Fibroblast of lung (primary cell): ENCODE data around the gene DCPS. TPM values are rescaled to one million over a fixed set of nuclear protein-coding genes. Genes with fewer than 3 reads are reported as not detected.

Experiments
- DNase-seq, 2 donors: peaks; one replicate each; pipeline versions ENCODE4 v3.0.0 to v3.0.0-alpha.2; 2010; ENCODE audit warnings: low read depth in 2 of 2
- H2AFZ ChIP-seq: 2 replicates; pipeline ENCODE4 v1.5.1; 2012; ENCODE audit warnings: low read length, control low read depth, inconsistent platforms
- H3K27ac ChIP-seq: 2 replicates; pipeline ENCODE4 v1.5.1; 2011; ENCODE audit warnings: low read length, control low read depth; ENCODE audit not compliant: insufficient read depth
- H3K27me3 ChIP-seq: 2 replicates; pipeline ENCODE4 v1.5.1; 2011; ENCODE audit warnings: mild to moderate bottlenecking, low read length; ENCODE audit not compliant: control insufficient read depth, insufficient read depth
- H3K36me3 ChIP-seq: 2 replicates; pipeline ENCODE4 v1.5.1; 2011; ENCODE audit warnings: low read length; ENCODE audit not compliant: control insufficient read depth, insufficient read depth
- H3K4me1 ChIP-seq: 2 replicates; pipeline ENCODE4 v1.5.1; 2011; ENCODE audit warnings: low read length; ENCODE audit not compliant: control insufficient read depth, insufficient read depth; ENCODE audit errors: extremely low read depth
- H3K4me2 ChIP-seq: 2 replicates; pipeline ENCODE4 v1.5.1; 2011; ENCODE audit warnings: low read length, control low read depth; ENCODE audit not compliant: insufficient read depth; ENCODE audit errors: extremely low read depth
- H3K4me3 ChIP-seq, 4 experiments: fragments of 200-600 bp in 1 of 4; sonication (generic) in 1 of 4; replicated peaks in 1 of 4; 2 replicates each; pipeline ENCODE4 v1.5.1; 2011 to 2016; ENCODE audit warnings: low read length in 4 of 4, low read depth in 3 of 4, mild to moderate bottlenecking in 3 of 4, control low read depth in 2 of 4, inconsistent platforms in 1 of 4, mixed read lengths in 1 of 4; ENCODE audit not compliant: insufficient read depth in 1 of 4; ENCODE audit errors: control extremely low read depth in 1 of 4
- H3K79me2 ChIP-seq: 2 replicates; pipeline ENCODE4 v1.5.1; 2012; ENCODE audit warnings: mild to moderate bottlenecking, low read length, inconsistent platforms; ENCODE audit not compliant: control insufficient read depth, insufficient read depth
- H3K9ac ChIP-seq: 2 replicates; pipeline ENCODE4 v1.5.1; 2011; ENCODE audit warnings: mild to moderate bottlenecking, low read length, control low read depth; ENCODE audit not compliant: insufficient read depth
- H3K9me3 ChIP-seq: 2 replicates; pipeline ENCODE4 v1.5.1; 2012; ENCODE audit warnings: low read depth, low read length; ENCODE audit not compliant: control insufficient read depth, insufficient read depth
- H4K20me1 ChIP-seq: 2 replicates; pipeline ENCODE4 v1.5.1; 2011; ENCODE audit warnings: low read length; ENCODE audit not compliant: control insufficient read depth, insufficient read depth; ENCODE audit errors: extremely low read depth
- CTCF ChIP-seq, 2 donors: IDR thresholded peaks in 1 of 2; conservative IDR thresholded peaks in 1 of 2; 1 replicate in 1 of 2; 2 replicates in 1 of 2; pipeline ENCODE4 v1.5.1; 2011 to 2012; ENCODE audit warnings: low read length in 2 of 2, control low read depth in 1 of 2, inconsistent platforms in 1 of 2, low read depth in 1 of 2, mild to moderate bottlenecking in 1 of 2
- EZH2 ChIP-seq: IDR thresholded peaks from 2 replicates; pipeline ENCODE4 v1.5.1; 2012; ENCODE audit warnings: low read length, control low read depth, mild to moderate bottlenecking; ENCODE audit errors: missing control alignments
- polyA plus RNA-seq, 2 donors: library from polyadenylated mRNA; depleted of rRNA in 1 of 2; stranded (reverse) in 1 of 2; unstranded in 1 of 2; fragments of >200 nt; gene quantifications; 2 replicates each; pipeline ENCODE4 v1.2.1, GENCODE V29; 2011 to 2012; ENCODE audit warnings: missing spikeins in 1 of 2
- total RNA-seq: library from RNA; depleted of rRNA; stranded (reverse); fragments of >200 nt; gene quantifications from 2 replicates; pipeline ENCODE4 v1.2.1, GENCODE V29; 2014

DCPS gene
- total and polyA plus RNA-seq, 2 donors (not counting 1 experiment from before 2014, with no cell fraction given), result 13.0 to 22.7 TPM

- peak in 1 of 2 donors; percentile 20 for DNase-seq
- Histone ChIP-seq H3K36me3 (peaks cover 3% of the 10 kb centered on the region), H3K4me3 (peak overlapping the region; percentile 63 to 80 (median 73)), H3K4me2 (peak overlapping the region; percentile 94), H4K20me1 (no peaks in the 10 kb centered on the region), H3K79me2 (peaks cover 37% of the 10 kb centered on the region), H3K27ac (peak overlapping the region; percentile 75), H3K27me3 (no peaks in the 10 kb centered on the region), H3K9me3 (no peaks in the 10 kb centered on the region), H3K4me1 (peaks cover 23% of the 10 kb centered on the region), H2AFZ (no peak overlapping the region), H3K9ac (peak overlapping the region; percentile 52)
- TF ChIP-seq CTCF (conservative IDR thresholded peaks at IDR 0.05 in 1 of 2, IDR thresholded peaks at IDR 0.05 in 1 of 2; ENCODE audit: low read depth in 1 of 2, low read length in 2 of 2) (no peak), EZH2 (no peak)
Observed at GRCh38 chr11:126355926-126356897, 52.4 kb downstream of the DCPS start.

GRCh38 chr11:126357055-126357962 is 53.4 kb downstream of the DCPS start:
- Histone ChIP-seq H4K20me1 (no peaks in the 10 kb centered on the region), H3K27ac (peak overlapping the region; percentile 75), H3K4me1 (peaks cover 21% of the 10 kb centered on the region), H3K27me3 (no peaks in the 10 kb centered on the region), H3K79me2 (peaks cover 36% of the 10 kb centered on the region), H3K9ac (no peak overlapping the region), H3K4me2 (peak overlapping the region; percentile 94), H2AFZ (no peak overlapping the region), H3K36me3 (peaks cover 2% of the 10 kb centered on the region), H3K4me3 (peak overlapping the region; percentile 63 to 80 (median 73)), H3K9me3 (no peaks in the 10 kb centered on the region)
- TF ChIP-seq CTCF (conservative IDR thresholded peaks at IDR 0.05 in 1 of 2, IDR thresholded peaks at IDR 0.05 in 1 of 2; ENCODE audit: low read depth in 1 of 2, low read length in 2 of 2), result no peak
- TF ChIP-seq EZH2, result no peak
- DNase-seq, result no peak
